ENCODE measurements around the gene PRMT1. TPM values are rescaled to one million over a fixed set of nuclear protein-coding genes. Genes with fewer than 3 reads are reported as not detected.

PRMT1 gene
- total and polyA plus RNA-seq, 9 of the 15 experiments (the other 6 are each of a cell fraction or from before 2014, with no cell fraction given): 13.3 to 464 (median 326) TPM

- no peak for TF ChIP-seq PPARD (CRISPR knock-in tag; IDR thresholded peaks at IDR 0.05)
- TF ChIP-seq ZNF174 (CRISPR knock-in tag; IDR thresholded peaks at IDR 0.05): no peak
- no peak for TF ChIP-seq ZBTB8A (IDR thresholded peaks at IDR 0.05; ENCODE audit: partially characterized antibody)
- peak; percentile 85 for TF ChIP-seq TFAP4 (CRISPR knock-in tag; IDR thresholded peaks at IDR 0.05; ENCODE audit: borderline replicate concordance)
- TF ChIP-seq ZNF311 (CRISPR knock-in tag; IDR thresholded peaks at IDR 0.05): no peak
- TF ChIP-seq IRF2 (CRISPR knock-in tag; IDR thresholded peaks at IDR 0.05): no peak
- TF ChIP-seq FOS (IDR thresholded peaks at IDR 0.05; ENCODE audit: extremely low read depth, insufficient read length): no peak
- TF ChIP-seq SAFB (IDR thresholded peaks at IDR 0.05; ENCODE audit: borderline replicate concordance, low read depth, low read length): no peak
- TF ChIP-seq CHD4 (IDR thresholded peaks at IDR 0.05; ENCODE audit: insufficient read depth, insufficient replicate concordance, low read depth, low read length, poor library complexity, severe bottlenecking): no peak
- TF ChIP-seq TCF7L2 (IDR thresholded peaks at IDR 0.05; ENCODE audit: low read depth, low read length): no peak
- TF ChIP-seq ZNF766 (CRISPR knock-in tag; conservative IDR thresholded peaks at IDR 0.05): no peak
- no peak for TF ChIP-seq SIN3B (IDR thresholded peaks at IDR 0.05; ENCODE audit: low read depth)
- peak; percentile 81; the same call in 1 of the 2 replicates for TF ChIP-seq AFF4 (CRISPR knock-in tag; IDR thresholded peaks at IDR 0.05)
- TF ChIP-seq NFIC (IDR thresholded peaks at IDR 0.05): peak; percentile 92
- TF ChIP-seq ZBTB9 (CRISPR knock-in tag; IDR thresholded peaks at IDR 0.05): peak; percentile 30; the same call in 1 of the 2 replicates
- TF ChIP-seq ZNF274 (IDR thresholded peaks at IDR 0.05; ENCODE audit: borderline replicate concordance, low read depth, low read length): no peak
- peak in 1 of 2 experiments; percentile 64; a peak in 1 of 4 replicates for TF ChIP-seq TBL1XR1 (IDR thresholded peaks at IDR 0.05; ENCODE audit: low read length in 2 of 2)
- peak; percentile 55; the same call in 1 of the 2 replicates for TF ChIP-seq KLF1 (tag; IDR thresholded peaks at IDR 0.05)
- TF ChIP-seq MAFK (IDR thresholded peaks at IDR 0.05; ENCODE audit: low read length): no peak
- TF ChIP-seq ZFPM2 (CRISPR knock-in tag; IDR thresholded peaks at IDR 0.05): no peak
- TF ChIP-seq ZNF277 (CRISPR knock-in tag; IDR thresholded peaks at IDR 0.05; ENCODE audit: borderline replicate concordance): no peak
Measured at GRCh38 chr19:49640113-49640898, 36.8 kb upstream of the PRMT1 start, which contains the start of gene RRAS (continued).
